ENCODE measurements around the gene TXNDC15. TPM values are rescaled to one million over a fixed set of nuclear protein-coding genes. Genes with fewer than 3 reads are reported as not detected.

Gene TXNDC15
- total RNA-seq, 1 experiment from 2014 or later = 47.4 TPM

- intact Hi-C loops (cut with micrococcal nuclease; ENCODE audit: unreplicated experiment) = no loop called here
- no TSS peak for BruUV-seq (replicated peaks)
- TF ChIP-seq POLR2AphosphoS5 (IDR thresholded peaks at IDR 0.05; ENCODE audit: low read depth, low read length) (peak; percentile 74), SIN3A (IDR thresholded peaks at IDR 0.05; ENCODE audit: borderline replicate concordance, insufficient read depth, low read depth, low read length) (peak; percentile 64; the same call in 1 of the 2 replicates), CTCF (IDR thresholded peaks at IDR 0.05) (peak; percentile 99), TCF7L2 (IDR thresholded peaks at IDR 0.05; ENCODE audit: low read depth, low read length) (peak; percentile 36)
- TF ChIP-seq, protein P1, sequence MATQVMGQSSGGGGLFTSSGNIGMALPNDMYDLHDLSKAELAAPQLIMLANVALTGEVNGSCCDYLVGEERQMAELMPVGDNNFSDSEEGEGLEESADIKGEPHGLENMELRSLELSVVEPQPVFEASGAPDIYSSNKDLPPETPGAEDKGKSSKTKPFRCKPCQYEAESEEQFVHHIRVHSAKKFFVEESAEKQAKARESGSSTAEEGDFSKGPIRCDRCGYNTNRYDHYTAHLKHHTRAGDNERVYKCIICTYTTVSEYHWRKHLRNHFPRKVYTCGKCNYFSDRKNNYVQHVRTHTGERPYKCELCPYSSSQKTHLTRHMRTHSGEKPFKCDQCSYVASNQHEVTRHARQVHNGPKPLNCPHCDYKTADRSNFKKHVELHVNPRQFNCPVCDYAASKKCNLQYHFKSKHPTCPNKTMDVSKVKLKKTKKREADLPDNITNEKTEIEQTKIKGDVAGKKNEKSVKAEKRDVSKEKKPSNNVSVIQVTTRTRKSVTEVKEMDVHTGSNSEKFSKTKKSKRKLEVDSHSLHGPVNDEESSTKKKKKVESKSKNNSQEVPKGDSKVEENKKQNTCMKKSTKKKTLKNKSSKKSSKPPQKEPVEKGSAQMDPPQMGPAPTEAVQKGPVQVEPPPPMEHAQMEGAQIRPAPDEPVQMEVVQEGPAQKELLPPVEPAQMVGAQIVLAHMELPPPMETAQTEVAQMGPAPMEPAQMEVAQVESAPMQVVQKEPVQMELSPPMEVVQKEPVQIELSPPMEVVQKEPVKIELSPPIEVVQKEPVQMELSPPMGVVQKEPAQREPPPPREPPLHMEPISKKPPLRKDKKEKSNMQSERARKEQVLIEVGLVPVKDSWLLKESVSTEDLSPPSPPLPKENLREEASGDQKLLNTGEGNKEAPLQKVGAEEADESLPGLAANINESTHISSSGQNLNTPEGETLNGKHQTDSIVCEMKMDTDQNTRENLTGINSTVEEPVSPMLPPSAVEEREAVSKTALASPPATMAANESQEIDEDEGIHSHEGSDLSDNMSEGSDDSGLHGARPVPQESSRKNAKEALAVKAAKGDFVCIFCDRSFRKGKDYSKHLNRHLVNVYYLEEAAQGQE (IDR thresholded peaks at IDR 0.05; ENCODE audit: insufficient read depth in 1 of 2, low read depth in 2 of 2, low read length in 1 of 2) = no peak; a peak in 1 of 4 replicates
- H3K36me3 ChIP-seq (ENCODE audit: control insufficient read depth, insufficient read depth, low read length) = no peaks in the 10 kb centered on the region; the same call in 1 of the 2 replicates
- DNase-seq (ENCODE audit: low read depth, low spot score) (peak; percentile 72), ATAC-seq (peak; percentile 93)
- peaks cover 7% of the 10 kb centered on the region; the same call in 1 of the 2 replicates for H3K4me1 ChIP-seq (ENCODE audit: control insufficient read depth, insufficient read depth, low read length)
- H3K27ac ChIP-seq (ENCODE audit: low read length) = peak within 1 kb of the TSS; percentile 93
- peak within 1 kb of the TSS; percentile 70 to 75 for H3K4me3 ChIP-seq (ENCODE audit: low read depth in 2 of 2, low read length in 2 of 2)
- no peaks in the 10 kb centered on the region for H3K27me3 ChIP-seq (ENCODE audit: control insufficient read depth, insufficient read depth, low read length)
- CTCF ChIA-PET = interaction anchor here (0.6 to 1.2 kb wide), 2 partner anchors 37 to 289 kb away, joined by 3 read pairs; no protein-coding TSS in a partner anchor
- POLR2A ChIA-PET = interaction anchor here (0.5 to 1.2 kb wide), 2 partner anchors 44 to 59 kb away, joined by 3 to 4 read pairs; partner anchors contain the start of gene C5orf24
- in situ Hi-C loops (cut with HindIII; ENCODE audit: low pct_unique_long_range_greater_than_20kb, low sequenced_read_pairs) = no loop called here
- no peaks in the 10 kb centered on the region for H3K9me3 ChIP-seq (ENCODE audit: control insufficient read depth, insufficient read depth, low read depth, low read length)
Measured at GRCh38 chr5:134904610-134905245, 30.6 kb downstream of the TXNDC15 start, which contains the start of gene PCBD2. Gene PCBD2 (plus strand): TSS chr5:134905131. CDS start chr5:134905140, 9 bp downstream.

DNA sequence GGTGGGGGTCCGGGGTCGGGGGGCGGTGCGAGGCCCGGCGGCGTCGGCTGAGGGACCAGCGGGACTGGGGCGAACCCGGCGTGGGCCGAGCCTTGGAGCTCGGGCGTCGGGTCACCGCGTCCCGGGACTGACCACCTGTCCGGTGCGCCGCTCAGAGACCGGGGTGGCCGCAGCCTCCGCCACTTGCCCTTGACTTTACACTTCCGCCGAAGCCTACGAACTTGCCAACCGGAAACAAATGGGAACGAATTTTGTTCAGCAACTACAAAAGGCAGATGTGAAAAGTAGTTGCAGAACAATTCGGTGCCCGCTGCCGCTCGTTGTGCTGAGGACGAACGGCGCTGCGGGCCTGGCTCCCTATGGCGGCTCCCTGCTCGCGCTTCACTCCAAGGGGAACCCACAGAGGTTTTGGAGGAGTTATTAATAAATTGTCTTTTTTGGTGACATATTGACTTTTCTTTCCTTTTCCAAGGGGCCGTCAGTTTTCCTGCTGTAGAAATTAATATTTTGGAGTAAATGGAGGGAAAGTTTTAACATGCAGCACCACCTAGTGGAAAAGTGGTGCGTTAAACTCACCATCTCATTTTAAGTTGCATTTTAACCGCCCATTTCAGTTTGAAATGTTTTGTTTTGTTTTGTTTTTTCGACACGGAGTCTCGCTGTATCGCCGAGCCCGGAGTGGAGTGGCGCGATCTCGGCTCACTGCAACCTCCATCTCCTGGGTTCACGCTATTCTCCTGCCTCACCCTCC lies 31.2 kb downstream of the TXNDC15 start:
- peak overlapping the region; percentile 70 to 75 for H3K4me3 ChIP-seq (ENCODE audit: low read depth in 2 of 2, low read length in 2 of 2)
- H3K4me1 ChIP-seq (ENCODE audit: control insufficient read depth, insufficient read depth, low read length) = peaks cover 7% of the 10 kb centered on the region; the same call in 1 of the 2 replicates
- H3K27me3 ChIP-seq (ENCODE audit: control insufficient read depth, insufficient read depth, low read length) = no peaks in the 10 kb centered on the region
- H3K36me3 ChIP-seq (ENCODE audit: control insufficient read depth, insufficient read depth, low read length) = no peaks in the 10 kb centered on the region; the same call in 1 of the 2 replicates
- no peaks in the 10 kb centered on the region for H3K9me3 ChIP-seq (ENCODE audit: control insufficient read depth, insufficient read depth, low read depth, low read length)
- peak; percentile 50 for DNase-seq (ENCODE audit: low read depth, low spot score)
- intact Hi-C loops (cut with micrococcal nuclease; ENCODE audit: unreplicated experiment) (no loop called here), in situ Hi-C loops (cut with HindIII; ENCODE audit: low pct_unique_long_range_greater_than_20kb, low sequenced_read_pairs) (no loop called here)
- POLR2A ChIA-PET = no interaction called here
- peak overlapping the region; percentile 93 for H3K27ac ChIP-seq (ENCODE audit: low read length)
- CTCF ChIA-PET = interaction anchor here (1.2 kb wide), 1 partner anchor 288 kb away, joined by 3 read pairs; no protein-coding TSS in a partner anchor
- ATAC-seq = peak; percentile 76
- TF ChIP-seq SIN3A (IDR thresholded peaks at IDR 0.05; ENCODE audit: borderline replicate concordance, insufficient read depth, low read depth, low read length) (0 out of 2 replicates have a peak, but pooled peaks have one; percentile 25), TCF7L2 (IDR thresholded peaks at IDR 0.05; ENCODE audit: low read depth, low read length) (no peak), POLR2AphosphoS5 (IDR thresholded peaks at IDR 0.05; ENCODE audit: low read depth, low read length) (peak; percentile 16; the same call in 1 of the 2 replicates), CTCF (IDR thresholded peaks at IDR 0.05) (peak; percentile 84)
- TF ChIP-seq, protein P1 (IDR thresholded peaks at IDR 0.05; ENCODE audit: insufficient read depth in 1 of 2, low read depth in 2 of 2, low read length in 1 of 2) = no peak
- no TSS peak for BruUV-seq (replicated peaks)
